HG03025 (cell line): ENCODE measurements around the gene IQGAP1.
"Not testable (repeated sequence)": the region's sequence is repeated elsewhere in the genome, so short reads cannot be mapped to it uniquely, and the experiment has no call there.

Source experiments
- ATAC-seq: cut with Tn5 transposase; IDR thresholded peaks from one replicate; pipeline ENCODE4 v1.9.1; 2021; ENCODE audit warnings: mild to moderate bottlenecking, moderate library complexity; ENCODE audit not compliant: unreplicated experiment, low FRiP score

Gene IQGAP1

GRCh38 chr15:90478846-90479481 is 90.9 kb downstream of the IQGAP1 start:
- no peak for ATAC-seq

GRCh38 chr15:90479656-90480055 is 91.6 kb downstream of the IQGAP1 start:
- ATAC-seq, result no peak

- ATAC-seq, result no peak
These were observed 93.0 kb downstream of the IQGAP1 start for GRCh38 chr15:90481023-90481422.

- ATAC-seq, result no peak
These were observed 94.3 kb downstream of the IQGAP1 start for GRCh38 chr15:90482124-90483011.

- no peak for ATAC-seq
These were observed 94.9 kb downstream of the IQGAP1 start for GRCh38 chr15:90483012-90483307.

- no peak for ATAC-seq
These were observed 95.6 kb downstream of the IQGAP1 start for GRCh38 chr15:90483637-90484036.

- ATAC-seq, result no peak
These were observed 99.1 kb downstream of the IQGAP1 start for GRCh38 chr15:90487186-90487585.

- no peak for ATAC-seq
These were observed 101.5 kb downstream of the IQGAP1 start for GRCh38 chr15:90489514-90489913.

GRCh38 chr15:90489944-90490343 is 101.9 kb downstream of the IQGAP1 start:
- ATAC-seq, result no peak

GRCh38 chr15:90493647-90494046 is 105.6 kb downstream of the IQGAP1 start:
- no peak for ATAC-seq

- ATAC-seq, result no peak
These were observed 107.0 kb downstream of the IQGAP1 start for GRCh38 chr15:90495067-90495466.

GRCh38 chr15:90496791-90497190 is 108.7 kb downstream of the IQGAP1 start:
- no peak for ATAC-seq

GRCh38 chr15:90497376-90497775 is 109.3 kb downstream of the IQGAP1 start:
- ATAC-seq, result no peak

- ATAC-seq, result no peak
These were observed 109.9 kb downstream of the IQGAP1 start for GRCh38 chr15:90497912-90498311.

GRCh38 chr15:90500171-90500570 is 112.1 kb downstream of the IQGAP1 start:
- no peak for ATAC-seq

- no peak for ATAC-seq
These were observed 113.9 kb downstream of the IQGAP1 start for GRCh38 chr15:90501898-90502297.

- ATAC-seq, result not testable (repeated sequence)
These were observed 122.7 kb downstream of the IQGAP1 start for GRCh38 chr15:90510781-90511180.

GRCh38 chr15:90511211-90511618 is 123.2 kb downstream of the IQGAP1 start:
- ATAC-seq, result not testable (repeated sequence)

GRCh38 chr15:90512276-90512675 is 124.2 kb downstream of the IQGAP1 start:
- no peak for ATAC-seq

GRCh38 chr15:90512981-90513380 is 124.9 kb downstream of the IQGAP1 start:
- ATAC-seq, result no peak

GRCh38 chr15:90513448-90513847 is 125.4 kb downstream of the IQGAP1 start:
- no peak for ATAC-seq

GRCh38 chr15:90513893-90514292 is 125.9 kb downstream of the IQGAP1 start:
- not testable (repeated sequence) for ATAC-seq
